IMR-90 (cell line): Measurements from ENCODE around the gene RHOG. TPM values are rescaled to one million over a fixed set of nuclear protein-coding genes. Genes with fewer than 3 reads are reported as not detected.

Experiments used
- MAZ ChIP-seq: IDR thresholded peaks from 2 replicates; pipeline ENCODE4 v1.6.1; 2012; ENCODE audit warnings: low read depth, mild to moderate bottlenecking, low read length, improper control_type of control experiment, moderate library complexity, borderline replicate concordance
- MXI1 ChIP-seq: IDR thresholded peaks from 2 replicates; pipeline ENCODE4 v1.6.1; 2012; ENCODE audit warnings: low read depth, mild to moderate bottlenecking, low read length, moderate library complexity, borderline replicate concordance
- POLR2A ChIP-seq: IDR thresholded peaks from 2 replicates; pipeline ENCODE4 v1.6.1; 2012; ENCODE audit warnings: mild to moderate bottlenecking, low read depth, low read length
- SMC3 ChIP-seq: fragments of 150-350 bp; IDR thresholded peaks from 2 replicates; pipeline ENCODE4 v1.6.1; 2016; ENCODE audit warnings: low read depth, mild to moderate bottlenecking, antibody characterized with exemption, low read length, moderate library complexity
- polyA plus RNA-seq, 3 experiments: library from polyadenylated mRNA; depleted of rRNA; stranded (reverse); fragments of >200 nt; gene quantifications; 2 replicates each; pipeline ENCODE4 v1.2.3, GENCODE V29; 2012; ENCODE audit warnings: low replicate concordance in 1 of 3
- total RNA-seq: library from RNA; depleted of rRNA; stranded (reverse); fragments of >200 nt; gene quantifications from 2 replicates; pipeline ENCODE4 v1.2.3, GENCODE V29; 2012

The RHOG gene
- total and polyA plus RNA-seq, 2 of the 4 experiments (the other 2 are of a cell fraction) = 16.3 to 114 TPM

DNA sequence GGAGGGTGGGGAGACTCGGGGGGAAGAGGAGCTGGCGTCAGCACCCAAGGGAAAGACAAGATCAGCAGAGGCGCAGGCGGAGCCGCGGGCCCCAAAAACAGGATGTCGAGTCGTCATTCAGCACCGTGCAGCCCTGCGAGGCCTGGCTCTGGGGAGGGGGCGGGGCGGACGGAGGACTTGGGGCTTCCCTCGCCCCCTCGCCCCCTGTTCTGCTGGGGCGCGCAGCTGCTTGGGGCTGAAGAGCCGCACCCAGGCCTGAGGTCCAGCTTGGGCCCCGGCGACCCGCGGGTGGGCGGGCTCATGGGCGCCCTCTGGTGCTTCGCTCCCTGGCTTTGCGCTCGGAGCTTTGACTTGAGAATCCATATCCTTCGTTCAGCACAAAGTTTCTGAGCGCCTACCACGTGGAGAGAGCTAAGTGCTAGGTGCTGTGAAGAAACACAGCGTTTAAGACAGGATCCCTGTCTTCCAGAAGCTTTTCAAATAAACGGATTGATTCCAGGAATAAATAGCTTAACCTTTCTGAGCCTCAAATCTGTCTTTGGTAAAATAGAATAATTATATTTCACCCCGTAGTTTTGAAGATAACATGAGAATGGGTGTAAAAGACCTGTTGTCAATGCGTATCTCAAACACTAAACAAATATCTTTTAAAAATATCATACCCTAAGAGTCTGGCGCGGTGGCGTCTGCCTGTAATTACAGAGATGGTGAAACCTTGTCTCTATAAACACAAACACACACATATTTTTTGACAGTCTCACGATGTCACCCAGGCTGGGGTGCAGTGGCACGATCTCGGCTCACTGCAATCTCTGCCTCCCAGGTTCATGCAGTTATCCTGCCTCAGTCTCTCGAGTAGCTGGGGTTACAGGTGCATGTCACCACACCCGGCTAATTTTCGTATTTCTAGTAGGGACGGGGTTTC, 929 bp upstream of the RHOG start (continued):
- TF ChIP-seq MAZ (peak; percentile 24; the same call in 1 of the 2 replicates), POLR2A (peak; percentile 57; the same call in 1 of the 2 replicates), SMC3 (peak; percentile 60), MXI1 (peak; percentile 77; the same call in 1 of the 2 replicates)
